Stimulated activated naive CD4-positive, alpha-beta T cell treated with Interleukin-2 at 50 U/mL for 16 hours (primary cell): ENCODE results near the gene BBS1.

Source experiments
- DNase-seq: peaks from one replicate; lab custom pipeline; 2025; lab: John Stamatoyannopoulos, UW

The BBS1 gene

GRCh38 chr11:66549696-66550095 lies 39.3 kb downstream of the BBS1 start:
- no peak for DNase-seq

GRCh38 chr11:66550887-66551286 lies 40.5 kb downstream of the BBS1 start:
- DNase-seq: no peak

DNA sequence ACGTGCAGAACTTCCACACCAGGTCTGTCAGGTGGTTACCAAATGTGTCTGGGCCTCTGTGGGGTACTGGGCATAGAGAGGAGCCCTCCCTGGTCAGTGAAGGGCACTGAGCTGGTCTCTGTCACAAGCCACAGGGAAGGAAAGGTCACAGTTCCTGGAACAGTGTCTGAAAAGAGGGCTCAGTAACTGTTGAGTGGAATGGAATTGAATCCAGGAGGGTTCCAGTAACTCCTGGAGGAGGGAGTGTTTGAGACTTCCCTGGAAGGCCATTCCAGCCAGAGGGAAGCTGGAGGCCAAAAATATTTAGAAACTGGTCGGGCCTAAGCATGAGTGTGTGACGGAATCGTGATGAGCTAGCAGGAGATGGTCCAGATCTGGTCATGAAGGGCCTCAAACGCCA lies 44.2 kb downstream of the BBS1 start:
- no peak for DNase-seq

DNA sequence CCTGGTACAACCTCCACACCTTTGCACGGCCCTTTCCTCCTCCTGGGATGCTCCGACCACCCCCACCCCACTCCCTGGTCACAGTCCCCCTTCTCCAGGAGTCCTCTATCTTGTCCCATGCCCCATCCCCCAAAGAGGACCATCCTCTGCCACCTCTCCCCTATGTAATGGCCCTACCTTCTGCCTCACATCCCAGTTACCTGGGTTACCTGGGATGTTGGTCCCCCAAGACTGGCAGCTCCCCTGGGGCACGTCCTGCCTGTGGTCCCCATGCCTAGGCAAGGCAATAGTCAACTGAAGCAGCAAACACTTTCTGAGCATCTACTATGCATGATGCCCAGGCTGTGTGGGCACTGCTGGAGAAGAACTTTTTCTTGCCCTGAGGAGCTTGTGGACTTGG lies 45.0 kb downstream of the BBS1 start:
- DNase-seq: no peak

DNA sequence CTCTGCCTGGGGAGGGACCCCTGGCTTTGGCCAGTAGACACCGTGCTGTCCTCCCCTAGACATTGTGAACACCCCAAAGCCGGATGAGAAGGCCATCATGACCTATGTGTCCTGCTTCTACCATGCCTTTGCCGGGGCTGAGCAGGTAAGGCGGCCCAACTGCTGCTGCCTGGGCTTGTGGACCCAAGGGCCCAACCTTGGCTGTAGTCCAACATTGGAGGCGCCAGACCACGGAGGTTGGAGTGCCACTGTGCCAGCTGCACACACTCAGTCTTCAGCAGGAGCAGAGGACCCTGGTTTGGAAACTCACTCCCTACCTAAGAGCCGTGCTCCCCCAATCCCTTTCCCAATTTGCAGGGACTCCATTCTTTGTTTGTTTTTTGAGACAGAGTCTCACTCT lies 45.7 kb downstream of the BBS1 start:
- no peak for DNase-seq

DNA sequence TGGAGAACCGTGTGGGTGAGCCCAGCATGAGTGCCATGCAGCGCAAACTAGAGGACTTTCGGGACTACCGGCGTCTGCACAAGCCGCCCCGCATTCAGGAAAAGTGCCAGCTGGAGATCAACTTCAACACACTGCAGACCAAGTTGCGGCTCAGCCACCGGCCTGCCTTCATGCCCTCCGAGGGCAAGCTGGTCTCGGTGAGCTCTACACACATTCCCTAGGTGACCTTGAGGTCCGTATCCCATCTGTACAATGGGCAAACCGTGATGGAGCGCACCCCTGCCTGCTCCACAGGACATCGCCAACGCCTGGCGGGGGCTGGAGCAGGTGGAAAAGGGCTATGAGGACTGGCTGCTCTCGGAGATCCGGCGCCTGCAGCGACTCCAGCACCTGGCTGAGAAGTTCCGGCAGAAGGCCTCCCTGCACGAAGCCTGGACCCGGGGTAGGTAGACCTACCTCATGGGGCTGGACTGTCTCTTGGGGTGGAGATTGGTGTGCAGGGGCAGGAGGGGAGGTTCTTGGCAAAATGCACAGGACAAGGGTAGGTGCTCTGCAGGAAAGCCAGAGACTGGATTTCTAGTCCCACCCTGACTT lies 47.4 kb downstream of the BBS1 start:
- no peak for DNase-seq

GRCh38 chr11:66559142-66559865 lies 48.9 kb downstream of the BBS1 start:
- peak; percentile 9 for DNase-seq

DNA sequence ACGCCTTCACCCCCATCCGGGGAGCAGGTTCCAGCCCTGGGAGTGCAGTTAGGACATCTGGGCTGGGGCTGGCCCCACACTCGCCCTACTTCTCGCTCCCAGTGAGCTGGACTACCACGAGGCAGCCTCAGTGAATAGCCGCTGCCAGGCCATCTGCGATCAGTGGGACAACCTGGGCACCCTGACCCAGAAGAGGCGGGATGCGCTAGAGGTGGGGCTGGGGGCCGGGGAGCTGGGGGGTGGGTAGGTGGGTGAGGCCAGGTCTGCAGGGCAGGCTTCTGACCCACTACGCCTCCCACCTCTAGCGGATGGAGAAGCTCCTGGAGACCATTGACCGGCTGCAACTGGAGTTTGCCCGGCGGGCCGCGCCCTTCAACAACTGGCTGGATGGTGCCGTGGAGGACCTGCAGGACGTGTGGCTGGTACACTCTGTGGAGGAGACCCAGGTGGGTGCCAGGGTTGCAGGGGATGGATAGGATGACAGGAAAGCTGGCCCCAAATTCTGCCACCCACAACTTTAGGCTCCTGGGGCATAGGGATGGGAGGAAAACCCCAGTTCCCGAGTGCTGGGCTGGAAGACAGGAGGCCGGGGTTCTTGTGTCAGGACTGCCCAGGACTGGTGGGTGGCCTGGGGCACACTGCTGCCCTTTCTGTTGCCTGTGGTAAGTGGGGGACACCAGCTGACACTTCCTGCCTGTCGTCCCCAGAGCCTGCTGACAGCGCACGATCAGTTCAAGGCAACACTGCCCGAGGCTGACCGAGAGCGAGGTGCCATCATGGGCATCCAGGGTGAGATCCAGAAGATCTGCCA lies 49.6 kb downstream of the BBS1 start:
- DNase-seq: no peak

GRCh38 chr11:66561178-66561974 lies 50.9 kb downstream of the BBS1 start:
- no peak for DNase-seq

- no peak for DNase-seq
Measured at GRCh38 chr11:66561975-66562248, 51.5 kb downstream of the BBS1 start.

- DNase-seq: no peak
Measured at GRCh38 chr11:66562275-66562674, 51.8 kb downstream of the BBS1 start.

GRCh38 chr11:66562907-66563583 lies 52.6 kb downstream of the BBS1 start:
- no peak for DNase-seq

GRCh38 chr11:66563832-66564231 lies 53.4 kb downstream of the BBS1 start:
- DNase-seq: no peak

DNA sequence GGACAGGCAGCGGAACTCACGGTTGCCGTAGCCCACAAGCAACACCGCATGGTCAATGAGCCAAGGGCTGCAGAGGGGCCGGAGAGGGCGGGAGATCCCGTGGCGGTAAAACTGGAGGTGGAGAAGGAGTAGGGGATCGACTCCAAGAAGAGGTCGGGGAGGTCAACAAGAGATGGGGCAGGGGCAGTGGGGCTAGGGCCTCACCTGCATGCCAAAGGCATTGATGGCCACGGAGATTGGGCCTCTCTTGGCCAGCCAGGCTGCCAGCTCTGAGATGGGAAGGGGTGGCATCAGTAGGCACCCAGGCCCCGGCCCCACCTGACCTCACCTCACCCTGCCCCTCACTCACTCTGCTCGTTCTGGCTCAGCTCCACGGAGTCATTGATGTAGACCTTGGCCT lies 54.1 kb downstream of the BBS1 start:
- no peak for DNase-seq

GRCh38 chr11:66564984-66565383 lies 54.5 kb downstream of the BBS1 start:
- DNase-seq: no peak

DNA sequence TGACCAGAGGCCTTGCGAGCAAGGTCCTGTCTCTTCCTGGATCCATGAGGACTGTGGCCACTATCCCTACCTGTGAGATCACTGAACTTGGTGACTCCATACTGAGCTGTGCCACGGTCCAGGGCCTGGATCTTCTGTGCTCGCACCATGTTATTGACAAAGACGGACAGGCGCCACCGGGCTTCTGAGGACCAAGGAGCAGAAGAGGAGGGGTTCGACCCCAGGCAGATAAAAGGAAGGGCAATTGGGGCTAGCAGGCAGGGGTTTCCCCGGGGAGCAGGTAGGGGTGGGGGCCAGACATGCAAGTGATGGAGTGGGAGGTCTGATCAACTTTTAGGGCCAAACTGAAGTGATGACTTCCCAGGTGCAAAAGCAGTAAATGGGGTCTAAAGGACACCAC lies 55.8 kb downstream of the BBS1 start:
- no peak for DNase-seq

DNA sequence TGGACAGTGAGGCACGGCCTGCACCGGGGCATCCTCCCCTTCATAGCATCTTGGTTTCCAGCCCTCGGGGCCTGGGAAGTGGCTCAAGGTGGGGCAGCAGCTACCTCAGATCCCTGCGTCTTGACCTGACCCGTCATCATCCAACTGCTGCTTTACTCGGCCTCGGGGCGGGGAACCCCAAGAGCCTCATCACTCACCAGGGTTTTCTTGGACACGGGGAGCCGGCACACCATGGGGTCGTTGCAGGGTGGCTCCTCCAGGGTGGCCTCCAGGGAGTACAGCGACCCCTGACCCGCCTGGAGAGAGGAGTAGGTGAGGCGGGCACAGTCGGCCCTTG lies 57.3 kb downstream of the BBS1 start:
- DNase-seq: no peak

GRCh38 chr11:66568124-66568916 lies 57.9 kb downstream of the BBS1 start, which contains the start of gene CTSF:
Gene CTSF, minus strand, starts transcription at chr11:66568606. Its CDS starts 120 bp downstream, at chr11:66568486.
- peak; percentile 62 for DNase-seq

DNA sequence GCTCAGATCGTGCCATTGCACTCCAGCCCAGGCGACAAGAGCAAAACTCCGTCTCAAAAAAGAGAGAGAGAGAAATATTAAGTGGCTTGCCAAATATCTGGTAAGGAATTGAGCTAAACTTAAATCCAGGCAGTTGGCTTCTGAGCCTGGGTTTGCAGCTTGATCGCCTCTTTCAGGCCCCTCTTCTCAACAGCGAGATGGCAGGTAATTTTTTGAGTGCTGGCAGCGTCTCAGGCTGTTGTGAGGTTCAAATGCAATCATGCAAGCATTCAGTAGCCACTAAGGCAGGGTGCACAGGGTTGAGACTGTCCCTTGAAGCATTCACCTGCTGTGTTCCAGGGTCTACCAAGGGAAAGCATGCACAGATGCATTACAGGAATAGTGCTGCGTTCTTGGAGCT lies 58.6 kb downstream of the BBS1 start:
- no peak for DNase-seq

GRCh38 chr11:66570079-66570849 lies 59.8 kb downstream of the BBS1 start:
- no peak for DNase-seq

- no peak for DNase-seq
Measured at GRCh38 chr11:66570850-66571180, 60.4 kb downstream of the BBS1 start.
